ENCODE data around the gene SPEF2.

- no peak for TF ChIP-seq CTCF (IDR thresholded peaks at IDR 0.05; ENCODE audit: low read depth, low read length, poor library complexity, severe bottlenecking)
- no peak for TF ChIP-seq EZH2phosphoT487 (IDR thresholded peaks at IDR 0.05; ENCODE audit: borderline replicate concordance, low read length)
Observed at GRCh38 chr5:35608881-35609779, 8.5 kb upstream of the SPEF2 start.

All from DOHH2 (cell line).